Caco-2 (cell line): ENCODE results near the gene EXT2. TPM values are rescaled to one million over a fixed set of nuclear protein-coding genes. Genes with fewer than 3 reads are reported as not detected.

ENCODE experiments used
- BruUV-seq: library from RNA; stranded (reverse); fragments of 400-500 nt; replicated peaks from 2 replicates; lab custom pipeline; 2021; lab: Mats Ljungman, UMichigan
- CTCF ChIA-PET: fragments of 300-600 bp; sonication (Branson Sonifier 250); formaldehyde crosslinking; loops from one replicate; lab custom pipeline; 2022; ENCODE audit warnings: antibody characterized with exemption; lab: Charles Lee
- POLR2A ChIA-PET: fragments of 300-600 bp; sonication (Branson Sonifier 250); formaldehyde crosslinking; loops from one replicate; lab custom pipeline; 2022; ENCODE audit warnings: antibody characterized with exemption; lab: Charles Lee
- DNase-seq, 2 experiments: peaks; one replicate each; pipeline versions ENCODE4 v3.0.0 to v3.0.0-alpha.2; 2020 to 2022
- H3K27me3 ChIP-seq: replicated peaks from 2 replicates; pipeline ENCODE4 v1.6.0; 2011; ENCODE audit warnings: low read length; ENCODE audit not compliant: control insufficient read depth, insufficient read depth
- H3K36me3 ChIP-seq: 2 replicates; pipeline ENCODE4 v1.5.1; 2011; ENCODE audit warnings: low read length; ENCODE audit not compliant: control insufficient read depth, insufficient read depth
- H3K4me1 ChIP-seq: fragments of 250-450 bp; sonication (Bioruptor Pico); 2 replicates; pipeline ENCODE4 v1.5.1; 2020; ENCODE audit warnings: mild to moderate bottlenecking
- H3K4me3 ChIP-seq: 2 replicates; pipeline ENCODE4 v1.5.1; 2011; ENCODE audit warnings: low read depth, mild to moderate bottlenecking, control low read depth, low read length
- H3K9me3 ChIP-seq: fragments of 250-450 bp; sonication (Bioruptor Pico); 2 replicates; pipeline ENCODE4 v1.5.1; 2020; ENCODE audit warnings: mild to moderate bottlenecking, moderate library complexity
- H3K27ac Mint-ChIP-seq: one replicate; pipeline ENCODE4 v1.8.0; 2022; ENCODE audit warnings: mixed read lengths; ENCODE audit not compliant: unreplicated experiment
- H3K27me3 Mint-ChIP-seq: one replicate; pipeline ENCODE4 v1.8.0; 2022; ENCODE audit warnings: mixed read lengths; ENCODE audit not compliant: insufficient read depth, unreplicated experiment
- H3K36me3 Mint-ChIP-seq: one replicate; pipeline ENCODE4 v1.8.0; 2022; ENCODE audit warnings: mild to moderate bottlenecking, mixed read lengths; ENCODE audit not compliant: insufficient read depth, unreplicated experiment
- H3K4me1 Mint-ChIP-seq: one replicate; pipeline ENCODE4 v1.8.0; 2022; ENCODE audit warnings: low read depth, mixed read lengths; ENCODE audit not compliant: unreplicated experiment
- H3K4me3 Mint-ChIP-seq: one replicate; pipeline ENCODE4 v1.8.0; 2022; ENCODE audit warnings: mild to moderate bottlenecking, moderate library complexity, mixed read lengths; ENCODE audit not compliant: unreplicated experiment
- H3K9me3 Mint-ChIP-seq: one replicate; pipeline ENCODE4 v1.8.0; 2022; ENCODE audit warnings: mixed read lengths; ENCODE audit not compliant: unreplicated experiment
- intact Hi-C: fragments of 100-400 bp; cut with micrococcal nuclease; formaldehyde crosslinking; loops from one replicate; pipeline ENCODE4 v1.10.0; 2022; ENCODE audit not compliant: unreplicated experiment
- total RNA-seq: library from RNA; stranded (reverse); gene quantifications from 2 replicates; pipeline ENCODE4 v1.2.3, GENCODE V29; 2022
- TF ChIP-seq, protein P1 (sequence below), 2 experiments: fragments of 200-600 bp in 1 of 2; IDR thresholded peaks; 1 replicate in 1 of 2; 2 replicates in 1 of 2; pipeline versions ENCODE4 v1.5.1 to v1.8.0; 2011 to 2022; ENCODE audit warnings: antibody characterized with exemption in 1 of 2, control low read depth in 1 of 2, inconsistent platforms in 1 of 2, low read depth in 1 of 2, low read length in 1 of 2, mild to moderate bottlenecking in 1 of 2, moderate library complexity in 1 of 2; ENCODE audit not compliant: insufficient read depth in 1 of 2, severe bottlenecking in 1 of 2, unreplicated experiment in 1 of 2

The EXT2 gene
- total RNA-seq, 1 experiment from 2014 or later = 83.3 TPM

DNA sequence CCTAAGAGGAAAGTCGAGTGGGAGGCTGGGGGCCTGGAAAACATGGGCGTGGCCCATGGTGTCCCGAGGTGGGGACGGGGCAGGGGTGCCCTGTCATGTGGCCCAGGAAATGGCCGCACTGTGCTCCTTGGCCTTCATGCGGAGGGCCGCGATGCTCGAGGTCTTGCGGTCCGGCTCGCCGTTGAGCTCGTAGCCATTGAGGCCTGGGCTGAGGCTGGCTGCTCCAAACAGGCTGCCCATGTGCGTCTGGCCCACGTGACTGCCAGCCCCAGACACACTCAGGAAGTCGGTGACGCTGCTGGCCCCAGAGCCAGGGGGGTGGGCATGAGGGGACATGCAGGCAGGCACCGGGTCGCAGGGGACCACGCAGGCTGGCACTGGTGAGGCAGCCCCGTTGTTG is 169.3 kb downstream of the EXT2 start:
- Mint-ChIP-seq H3K9me3 (no peaks in the 10 kb centered on the region), H3K36me3 (no peaks in the 10 kb centered on the region), H3K4me3 (no peak overlapping the region), H3K4me1 (no peaks in the 10 kb centered on the region), H3K27me3 (no peaks in the 10 kb centered on the region), H3K27ac (no peak overlapping the region)
- H3K27me3 ChIP-seq = no peaks in the 10 kb centered on the region
- H3K4me1 ChIP-seq = no peaks in the 10 kb centered on the region
- TF ChIP-seq, protein P1, sequence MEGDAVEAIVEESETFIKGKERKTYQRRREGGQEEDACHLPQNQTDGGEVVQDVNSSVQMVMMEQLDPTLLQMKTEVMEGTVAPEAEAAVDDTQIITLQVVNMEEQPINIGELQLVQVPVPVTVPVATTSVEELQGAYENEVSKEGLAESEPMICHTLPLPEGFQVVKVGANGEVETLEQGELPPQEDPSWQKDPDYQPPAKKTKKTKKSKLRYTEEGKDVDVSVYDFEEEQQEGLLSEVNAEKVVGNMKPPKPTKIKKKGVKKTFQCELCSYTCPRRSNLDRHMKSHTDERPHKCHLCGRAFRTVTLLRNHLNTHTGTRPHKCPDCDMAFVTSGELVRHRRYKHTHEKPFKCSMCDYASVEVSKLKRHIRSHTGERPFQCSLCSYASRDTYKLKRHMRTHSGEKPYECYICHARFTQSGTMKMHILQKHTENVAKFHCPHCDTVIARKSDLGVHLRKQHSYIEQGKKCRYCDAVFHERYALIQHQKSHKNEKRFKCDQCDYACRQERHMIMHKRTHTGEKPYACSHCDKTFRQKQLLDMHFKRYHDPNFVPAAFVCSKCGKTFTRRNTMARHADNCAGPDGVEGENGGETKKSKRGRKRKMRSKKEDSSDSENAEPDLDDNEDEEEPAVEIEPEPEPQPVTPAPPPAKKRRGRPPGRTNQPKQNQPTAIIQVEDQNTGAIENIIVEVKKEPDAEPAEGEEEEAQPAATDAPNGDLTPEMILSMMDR (IDR thresholded peaks at IDR 0.05; ENCODE audit: insufficient read depth in 1 of 2, low read depth in 1 of 2, low read length in 1 of 2, severe bottlenecking in 1 of 2, unreplicated experiment in 1 of 2) = no peak
- no peak overlapping the region for H3K4me3 ChIP-seq
- CTCF ChIA-PET = no interaction called here
- POLR2A ChIA-PET = no interaction called here
- H3K9me3 ChIP-seq = no peaks in the 10 kb centered on the region
- intact Hi-C loops = no loop called here
- BruUV-seq = no TSS peak
- H3K36me3 ChIP-seq = no peaks in the 10 kb centered on the region
- no peak for DNase-seq

DNA sequence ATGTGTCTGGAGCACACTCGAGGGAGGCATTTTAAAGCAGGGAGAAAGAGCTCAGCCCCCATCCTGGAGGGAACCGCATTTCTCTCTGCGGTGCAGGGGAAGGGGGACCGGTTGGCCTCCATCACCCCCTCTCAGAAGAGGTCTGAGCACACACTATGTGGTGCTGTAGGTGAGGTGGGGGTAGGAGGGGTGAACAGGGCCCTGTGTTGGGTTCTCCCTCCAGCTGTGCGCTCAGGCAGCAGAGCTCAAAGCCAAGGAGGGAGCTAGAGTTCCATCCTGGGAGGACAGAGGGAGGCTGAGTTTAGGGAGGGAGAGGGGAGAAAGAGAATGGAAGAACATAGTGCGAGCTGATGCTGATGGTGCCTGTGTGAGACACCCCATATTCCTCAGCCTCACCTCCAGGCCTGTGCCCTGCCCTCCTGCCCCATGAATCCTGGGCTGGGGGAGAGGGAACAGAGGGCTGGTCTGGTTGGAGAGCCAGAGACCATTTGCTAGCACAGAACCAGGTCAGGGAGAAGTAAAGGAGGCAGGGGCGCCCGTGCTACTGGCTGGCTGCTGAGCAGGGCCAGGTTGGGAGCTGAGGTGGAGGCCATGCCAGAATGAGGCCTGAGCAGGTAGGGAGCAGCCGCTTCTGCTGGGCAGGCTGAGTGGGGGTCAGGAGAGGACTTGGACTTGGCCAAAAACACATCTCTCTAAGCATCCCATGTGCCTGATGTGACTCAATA is 170.7 kb downstream of the EXT2 start:
- Mint-ChIP-seq H3K4me1 (no peaks in the 10 kb centered on the region), H3K36me3 (no peaks in the 10 kb centered on the region), H3K9me3 (no peaks in the 10 kb centered on the region), H3K27ac (no peak overlapping the region), H3K4me3 (no peak overlapping the region), H3K27me3 (no peaks in the 10 kb centered on the region)
- BruUV-seq = no TSS peak
- Histone ChIP-seq H3K27me3 (no peaks in the 10 kb centered on the region), H3K9me3 (no peaks in the 10 kb centered on the region), H3K4me3 (no peak overlapping the region), H3K36me3 (no peaks in the 10 kb centered on the region), H3K4me1 (no peaks in the 10 kb centered on the region)
- DNase-seq = peak in 1 of 2 experiments; percentile 14
- intact Hi-C loops = no loop called here
- POLR2A ChIA-PET = no interaction called here
- TF ChIP-seq, protein P1 (IDR thresholded peaks at IDR 0.05; ENCODE audit: insufficient read depth in 1 of 2, low read depth in 1 of 2, low read length in 1 of 2, severe bottlenecking in 1 of 2, unreplicated experiment in 1 of 2) = no peak
- CTCF ChIA-PET = no interaction called here

DNA sequence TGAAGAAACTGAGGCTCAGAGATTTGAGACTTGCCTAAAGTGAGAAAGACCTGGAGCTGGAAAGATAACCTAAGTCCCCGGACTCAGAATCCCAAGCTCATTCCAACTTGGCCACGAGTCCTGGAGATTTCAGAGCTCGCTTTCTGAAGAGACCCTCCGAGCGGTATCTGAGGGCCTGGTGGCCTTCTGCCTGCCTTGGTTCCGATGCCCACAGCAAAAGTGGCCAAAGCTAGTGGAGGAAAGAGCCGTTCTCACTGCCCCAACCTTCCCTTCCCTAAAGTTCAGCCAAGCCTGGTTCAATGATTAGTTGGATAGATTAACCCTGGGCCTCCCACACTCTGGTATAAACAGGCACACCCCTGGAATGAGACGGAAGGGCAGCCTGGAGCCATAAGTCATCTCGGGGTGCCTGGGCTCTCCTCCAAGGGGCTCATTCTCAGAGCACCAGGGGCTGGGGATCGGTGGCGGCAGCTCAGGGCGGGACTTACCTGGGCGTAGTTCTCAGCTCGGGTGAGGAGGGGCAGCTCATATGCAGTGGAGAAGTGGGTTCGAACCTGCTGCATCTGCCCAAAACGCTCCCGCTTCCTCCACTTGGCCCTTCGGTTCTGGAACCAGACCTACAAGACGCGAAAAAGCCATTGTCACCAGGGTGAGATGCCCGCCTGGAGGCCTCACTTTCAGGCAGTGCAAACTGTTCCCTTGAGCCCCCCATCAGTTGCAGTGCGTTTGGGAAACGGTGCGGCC is 171.7 kb downstream of the EXT2 start:
- Mint-ChIP-seq H3K9me3 (no peaks in the 10 kb centered on the region), H3K36me3 (no peaks in the 10 kb centered on the region), H3K4me1 (no peaks in the 10 kb centered on the region), H3K4me3 (no peak overlapping the region), H3K27ac (no peak overlapping the region), H3K27me3 (no peaks in the 10 kb centered on the region)
- DNase-seq = peak in 1 of 2 experiments; percentile 9
- BruUV-seq = no TSS peak
- Histone ChIP-seq H3K36me3 (no peaks in the 10 kb centered on the region), H3K27me3 (no peaks in the 10 kb centered on the region), H3K4me1 (no peaks in the 10 kb centered on the region), H3K9me3 (no peaks in the 10 kb centered on the region), H3K4me3 (no peak overlapping the region)
- intact Hi-C loops = no loop called here
- ChIA-PET POLR2A (no interaction called here), CTCF (no interaction called here)
- TF ChIP-seq, protein P1 (IDR thresholded peaks at IDR 0.05; ENCODE audit: insufficient read depth in 1 of 2, low read depth in 1 of 2, low read length in 1 of 2, severe bottlenecking in 1 of 2, unreplicated experiment in 1 of 2) = no peak
